Measurements from ENCODE around the gene LRP11. TPM values are rescaled to one million over a fixed set of nuclear protein-coding genes. Genes with fewer than 3 reads are reported as not detected.
A peak's percentile ranks its signal among the peaks of the same experiment; 100 is the strongest.

LRP11 gene
- total RNA-seq, 3 donors from 2014 or later (not counting 1 experiment from before 2014, with no cell fraction given), result 0.16 to 0.43 (median 0.26) TPM

- ATAC-seq (no peak), DNase-seq (no peak)
- no peaks in the 10 kb centered on the region for H3K4me1 ChIP-seq (ENCODE audit: control insufficient read depth, insufficient read depth, low read length)
- intact Hi-C loops (cut with micrococcal nuclease), result no loop called here
- Mint-ChIP-seq H3K36me3 (no peaks in the 10 kb centered on the region), H3K4me3 (no peak overlapping the region), H3K27ac (no peak overlapping the region), H3K9me3 (no peaks in the 10 kb centered on the region), H3K4me1 (peaks cover 0 to 6% of the 10 kb centered on the region in 2 donors), H3K27me3 (ENCODE audit: low read depth in 2 of 2) (peaks cover 10 to 12% of the 10 kb centered on the region in 2 donors)
- 95% methylated on average over 9 of the region's 9 CpGs for WGBS (ENCODE audit: insufficient coverage)
- H3K27me3 ChIP-seq (ENCODE audit: control insufficient read depth, insufficient read depth, low read length), result no peaks in the 10 kb centered on the region
- H3K27ac ChIP-seq (ENCODE audit: low read length), result no peak overlapping the region
- H3K4me3 ChIP-seq (ENCODE audit: low read length), result no peak overlapping the region
- TF ChIP-seq CTCF (IDR thresholded peaks at IDR 0.05), result no peak
- no peaks in the 10 kb centered on the region for H3K36me3 ChIP-seq (ENCODE audit: control insufficient read depth, insufficient read depth, low read length)
- no peaks in the 10 kb centered on the region for H3K9me3 ChIP-seq (ENCODE audit: control insufficient read depth, insufficient read depth, low read length)
Measured at GRCh38 chr6:149898966-149899365, 34.8 kb upstream of the LRP11 start.

GRCh38 chr6:149897855-149898744 is 33.9 kb upstream of the LRP11 start, which contains the start of gene RAET1E:
TSS of gene RAET1E (minus strand) at chr6:149898113. CDS start at chr6:149890901, 7,212 bp downstream.
- no peak within 1 kb of the TSS for H3K27ac Mint-ChIP-seq
- ATAC-seq (no peak), DNase-seq (no peak)
- no peak within 1 kb of the TSS for H3K4me3 Mint-ChIP-seq
- no peak for TF ChIP-seq CTCF (IDR thresholded peaks at IDR 0.05)
- H3K4me1 Mint-ChIP-seq, result peaks cover 0 to 6% of the 10 kb centered on the region in 2 donors
- intact Hi-C loops (cut with micrococcal nuclease), result no loop called here
- Histone ChIP-seq H3K36me3 (ENCODE audit: control insufficient read depth, insufficient read depth, low read length) (no peaks in the 10 kb centered on the region), H3K9me3 (ENCODE audit: control insufficient read depth, insufficient read depth, low read length) (no peaks in the 10 kb centered on the region), H3K4me1 (ENCODE audit: control insufficient read depth, insufficient read depth, low read length) (no peaks in the 10 kb centered on the region), H3K4me3 (ENCODE audit: low read length) (no peak within 1 kb of the TSS), H3K27ac (ENCODE audit: low read length) (no peak within 1 kb of the TSS), H3K27me3 (ENCODE audit: control insufficient read depth, insufficient read depth, low read length) (no peaks in the 10 kb centered on the region)
- no peaks in the 10 kb centered on the region for H3K9me3 Mint-ChIP-seq
- 85% methylated on average over 17 of the region's 17 CpGs for WGBS (ENCODE audit: insufficient coverage)
- peaks cover 15 to 16% of the 10 kb centered on the region in 2 donors for H3K27me3 Mint-ChIP-seq (ENCODE audit: low read depth in 2 of 2)
- H3K36me3 Mint-ChIP-seq, result no peaks in the 10 kb centered on the region

GRCh38 chr6:149897015-149897697 is 33.0 kb upstream of the LRP11 start:
- ATAC-seq (peak in 1 of 3 donors; percentile 15), DNase-seq (no peak)
- no peaks in the 10 kb centered on the region for H3K9me3 Mint-ChIP-seq
- WGBS (ENCODE audit: insufficient coverage), result 90% methylated on average over 11 of the region's 13 CpGs
- H3K27me3 Mint-ChIP-seq (ENCODE audit: low read depth in 2 of 2), result peaks cover 12 to 23% of the 10 kb centered on the region in 2 donors
- H3K4me3 Mint-ChIP-seq, result no peak overlapping the region
- no peak overlapping the region for H3K27ac Mint-ChIP-seq
- no peak for TF ChIP-seq CTCF (IDR thresholded peaks at IDR 0.05)
- intact Hi-C loops (cut with micrococcal nuclease), result no loop called here
- H3K36me3 Mint-ChIP-seq, result no peaks in the 10 kb centered on the region
- Histone ChIP-seq H3K4me3 (ENCODE audit: low read length) (no peak overlapping the region), H3K9me3 (ENCODE audit: control insufficient read depth, insufficient read depth, low read length) (no peaks in the 10 kb centered on the region), H3K36me3 (ENCODE audit: control insufficient read depth, insufficient read depth, low read length) (no peaks in the 10 kb centered on the region), H3K27ac (ENCODE audit: low read length) (no peak overlapping the region), H3K4me1 (ENCODE audit: control insufficient read depth, insufficient read depth, low read length) (no peaks in the 10 kb centered on the region), H3K27me3 (ENCODE audit: control insufficient read depth, insufficient read depth, low read length) (no peaks in the 10 kb centered on the region)
- H3K4me1 Mint-ChIP-seq, result peaks cover 0 to 6% of the 10 kb centered on the region in 2 donors
